ENCODE results near the gene SRP68.

SRP68 gene

GRCh38 chr17:76014100-76014924 lies 58.0 kb downstream of the SRP68 start:
- DNase-seq, result peak; percentile 82

- DNase-seq, result no peak
Measured at GRCh38 chr17:76013377-76013932, 58.9 kb downstream of the SRP68 start.

GRCh38 chr17:76011951-76012350 lies 60.4 kb downstream of the SRP68 start:
- DNase-seq, result no peak

- DNase-seq, result no peak
Measured at GRCh38 chr17:76009969-76010661, 62.2 kb downstream of the SRP68 start.

GRCh38 chr17:76009447-76009846 lies 62.9 kb downstream of the SRP68 start:
- DNase-seq, result no peak

GRCh38 chr17:76008630-76009425 lies 63.5 kb downstream of the SRP68 start:
- no peak for DNase-seq

GRCh38 chr17:76008208-76008607 lies 64.1 kb downstream of the SRP68 start:
- no peak for DNase-seq

- no peak for DNase-seq
Measured at GRCh38 chr17:76007850-76008165, 64.5 kb downstream of the SRP68 start.

- no peak for DNase-seq
Measured at GRCh38 chr17:76007131-76007849, 65.0 kb downstream of the SRP68 start.

- peak; percentile 29 for DNase-seq
Measured at GRCh38 chr17:76005263-76006149, 66.8 kb downstream of the SRP68 start.

GRCh38 chr17:76004750-76005262 lies 67.5 kb downstream of the SRP68 start:
- no peak for DNase-seq

GRCh38 chr17:76003915-76004314 lies 68.4 kb downstream of the SRP68 start:
- DNase-seq, result no peak

GRCh38 chr17:76002100-76002499 lies 70.2 kb downstream of the SRP68 start:
- DNase-seq, result no peak

GRCh38 chr17:76000755-76001521 lies 71.4 kb downstream of the SRP68 start, which contains the start of gene CDK3:
CDK3 (plus strand) TSS chr17:76000855; CDS start chr17:76001426, 571 bp downstream.
- no peak for DNase-seq

GRCh38 chr17:76000016-76000754 lies 72.1 kb downstream of the SRP68 start:
- no peak for DNase-seq

- DNase-seq, result no peak
Measured at GRCh38 chr17:75998327-75998795, 74.0 kb downstream of the SRP68 start.

- DNase-seq, result no peak
Measured at GRCh38 chr17:75996665-75997590, 75.4 kb downstream of the SRP68 start.

- DNase-seq, result no peak
Measured at GRCh38 chr17:75995385-75995925, 76.9 kb downstream of the SRP68 start.
